Liver (tissue), 9 donors: ENCODE data around the gene RYR3. TPM values are rescaled to one million over a fixed set of nuclear protein-coding genes. Genes with fewer than 3 reads are reported as not detected.

Experiments used
- DNase-seq: peaks from one replicate; pipeline ENCODE4 v3.0.0-alpha.2; 2017; ENCODE audit warnings: low spot score
- H3K27ac ChIP-seq, 2 donors: one replicate each; pipeline ENCODE4 v1.7.0; 2013; ENCODE audit warnings: inconsistent platforms in 2 of 2, low read length in 2 of 2, control low read depth in 1 of 2, low read depth in 1 of 2, mild to moderate bottlenecking in 1 of 2
- H3K27me3 ChIP-seq, 4 donors: one replicate each; pipeline versions ENCODE4 v1.6.1 to v1.7.0; 2013; ENCODE audit warnings: low read length in 3 of 4, inconsistent platforms in 1 of 4, mild to moderate bottlenecking in 1 of 4, moderate library complexity in 1 of 4; ENCODE audit not compliant: control insufficient read depth in 4 of 4, insufficient read depth in 4 of 4
- H3K36me3 ChIP-seq, 4 donors: one replicate each; pipeline versions ENCODE4 v1.6.1 to v1.7.0; 2013; ENCODE audit warnings: low read length in 3 of 4, mild to moderate bottlenecking in 3 of 4, low read depth in 1 of 4, moderate library complexity in 1 of 4; ENCODE audit not compliant: control insufficient read depth in 4 of 4, insufficient read depth in 3 of 4
- H3K4me1 ChIP-seq, 4 donors: one replicate each; pipeline versions ENCODE4 v1.6.1 to v1.7.0; 2013; ENCODE audit warnings: low read length in 3 of 4, mild to moderate bottlenecking in 3 of 4, moderate library complexity in 1 of 4; ENCODE audit not compliant: control insufficient read depth in 4 of 4, insufficient read depth in 4 of 4
- H3K4me3 ChIP-seq, 3 donors: one replicate each; pipeline versions ENCODE4 v1.6.1 to v1.7.0; 2013; ENCODE audit warnings: low read length in 3 of 3, control low read depth in 1 of 3, low read depth in 1 of 3, mild to moderate bottlenecking in 1 of 3
- H3K9ac ChIP-seq, 2 donors: one replicate each; pipeline ENCODE4 v1.7.0; 2013; ENCODE audit warnings: low read length in 2 of 2, mild to moderate bottlenecking in 2 of 2, moderate library complexity in 2 of 2, control low read depth in 1 of 2, low read depth in 1 of 2
- H3K9me3 ChIP-seq, 4 donors: one replicate each; pipeline versions ENCODE4 v1.6.1 to v1.7.0; 2013; ENCODE audit warnings: low read length in 3 of 4; ENCODE audit not compliant: control insufficient read depth in 4 of 4
- ATF3 ChIP-seq: IDR thresholded peaks from 2 replicates; pipeline ENCODE4 v1.6.1; 2016; ENCODE audit warnings: antibody characterized with exemption
- FOXA2 ChIP-seq: IDR thresholded peaks from 2 replicates; pipeline ENCODE4 v1.6.1; 2016; ENCODE audit warnings: antibody characterized with exemption
- GABPA ChIP-seq, 2 donors: IDR thresholded peaks in 1 of 2; conservative IDR thresholded peaks in 1 of 2; 2 replicates each; pipeline ENCODE4 v1.6.1; 2016; ENCODE audit warnings: antibody characterized with exemption in 2 of 2, mild to moderate bottlenecking in 1 of 2, moderate library complexity in 1 of 2
- HNF4A ChIP-seq, 2 donors: conservative IDR thresholded peaks; 2 replicates each; pipeline ENCODE4 v1.6.1; 2016; ENCODE audit warnings: antibody characterized with exemption in 2 of 2, mild to moderate bottlenecking in 2 of 2
- HNF4G ChIP-seq: IDR thresholded peaks from 2 replicates; pipeline ENCODE4 v1.6.1; 2016; ENCODE audit warnings: antibody characterized with exemption
- JUND ChIP-seq, 2 donors: IDR thresholded peaks; 2 replicates each; pipeline ENCODE4 v1.6.1; 2016; ENCODE audit warnings: antibody characterized with exemption in 2 of 2
- NR2F2 ChIP-seq: IDR thresholded peaks from 2 replicates; pipeline ENCODE4 v1.6.1; 2016; ENCODE audit warnings: antibody characterized with exemption
- REST ChIP-seq: IDR thresholded peaks from 2 replicates; pipeline ENCODE4 v1.6.1; 2016; ENCODE audit warnings: antibody characterized with exemption, mild to moderate bottlenecking
- RXRA ChIP-seq, 2 donors: IDR thresholded peaks; 2 replicates each; pipeline ENCODE4 v1.6.1; 2017 to 2018; ENCODE audit warnings: antibody characterized with exemption in 2 of 2, mild to moderate bottlenecking in 1 of 2
- SP1 ChIP-seq: IDR thresholded peaks from 2 replicates; pipeline ENCODE4 v1.6.1; 2018; ENCODE audit warnings: antibody characterized with exemption, mild to moderate bottlenecking
- TAF1 ChIP-seq: conservative IDR thresholded peaks from 2 replicates; pipeline ENCODE4 v1.6.1; 2016; ENCODE audit warnings: antibody characterized with exemption, mild to moderate bottlenecking
- YY1 ChIP-seq: IDR thresholded peaks from 2 replicates; pipeline ENCODE4 v1.6.1; 2016; ENCODE audit warnings: antibody characterized with exemption, mild to moderate bottlenecking
- ZBTB33 ChIP-seq: IDR thresholded peaks from 2 replicates; pipeline ENCODE4 v1.6.1; 2016; ENCODE audit warnings: antibody characterized with exemption
- WGBS: extraction: QIAGEN DNeasy Blood & Tissue Kit; methylation state at CpG from one replicate; pipeline ENCODE4 v1.1.7; 2013; 5-methylcytosine and 5-hydroxymethylcytosine counted together
- polyA plus RNA-seq, 2 donors: library from polyadenylated mRNA; stranded (reverse) in 1 of 2; unstranded in 1 of 2; fragments of 200-250 nt in 1 of 2; fragments of >200 nt in 1 of 2; fragmentation: Nextera tagmentation in 1 of 2; extraction: Ambion mirVana in 1 of 2; gene quantifications; one replicate each; pipeline versions ENCODE4 v1.2.1 to v1.2.3, GENCODE V29; 2013 to 2015
- total RNA-seq, 2 donors: library from RNA; depleted of rRNA; stranded (reverse); fragments of >200 nt; gene quantifications; one replicate each; pipeline ENCODE4 v1.2.3, GENCODE V29; 2014
- TF ChIP-seq, protein P1 (sequence below): fragments of 150-350 bp; IDR thresholded peaks from 2 replicates; pipeline ENCODE4 v1.5.1; 2017; ENCODE audit warnings: improper control_type of control experiment, low read depth, low read length; ENCODE audit not compliant: missing input control
- donor health status: healthy.
- donor health status: healthy.
- donor health status: healthy.
- donor health status: healthy.
- donor health status: healthy.

RYR3 gene
- total and polyA plus RNA-seq, 4 donors = 0.01 to 1.1 (median 0.22) TPM

DNA sequence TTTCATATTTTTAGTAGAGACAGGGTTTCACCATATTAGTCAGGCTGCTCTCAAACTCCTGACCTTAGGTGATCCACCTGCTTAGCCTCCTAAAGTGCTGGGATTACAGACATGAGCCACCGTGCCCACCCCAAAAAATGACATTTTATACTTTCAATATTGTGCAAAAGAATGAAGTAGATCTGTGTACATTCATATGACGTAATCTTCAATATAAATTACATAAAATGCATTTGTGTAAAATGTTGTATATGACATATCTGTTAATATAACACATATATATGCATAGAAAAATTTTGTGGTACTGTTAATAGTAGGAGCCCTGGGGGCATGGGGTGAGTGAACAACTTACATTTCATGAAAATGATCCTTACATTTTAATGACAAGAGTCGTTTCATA is 71.7 kb downstream of the RYR3 start:
- H3K9ac ChIP-seq = no peak overlapping the region
- 82% methylated on average over 3 of the region's 3 CpGs for WGBS
- H3K4me1 ChIP-seq = no peaks in the 10 kb centered on the region
- TF ChIP-seq TAF1 (no peak), YY1 (no peak)
- no peak for DNase-seq
- no peaks in the 10 kb centered on the region for H3K9me3 ChIP-seq
- no peaks in the 10 kb centered on the region for H3K36me3 ChIP-seq
- peaks cover 0 to 4% (median 0%) of the 10 kb centered on the region in 4 donors for H3K27me3 ChIP-seq
- no peak overlapping the region for H3K27ac ChIP-seq
- H3K4me3 ChIP-seq = no peak overlapping the region

DNA sequence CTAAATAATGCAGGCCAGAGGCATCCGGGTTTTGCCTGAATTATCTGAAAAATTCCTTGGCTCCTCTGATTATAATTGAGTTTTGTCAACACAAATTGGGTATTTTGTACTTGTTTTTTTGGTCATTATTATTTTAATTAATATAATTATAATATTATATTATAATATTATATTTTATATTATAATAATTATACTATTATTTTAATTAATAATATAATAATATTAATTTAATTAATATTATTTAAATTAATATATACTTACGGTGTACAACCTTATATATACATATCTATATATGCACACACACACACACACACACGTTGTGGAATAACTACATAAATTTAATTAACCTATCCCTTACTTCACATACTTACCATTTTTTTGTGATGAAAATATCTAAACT is 73.5 kb downstream of the RYR3 start:
- WGBS = 89% methylated on average over 3 of the region's 3 CpGs
- no peaks in the 10 kb centered on the region for H3K4me1 ChIP-seq
- H3K36me3 ChIP-seq = no peaks in the 10 kb centered on the region
- H3K27ac ChIP-seq = no peak overlapping the region
- no peaks in the 10 kb centered on the region for H3K9me3 ChIP-seq
- no peak for TF ChIP-seq GABPA (IDR thresholded peaks at IDR 0.05 in 1 of 2, conservative IDR thresholded peaks at IDR 0.05 in 1 of 2)
- TF ChIP-seq NR2F2 = no peak
- no peak for TF ChIP-seq HNF4A (conservative IDR thresholded peaks at IDR 0.05)
- no peak for TF ChIP-seq ATF3
- H3K4me3 ChIP-seq = no peak overlapping the region
- H3K27me3 ChIP-seq = peaks cover 0 to 4% (median 0%) of the 10 kb centered on the region in 4 donors
- no peak for DNase-seq
- no peak overlapping the region for H3K9ac ChIP-seq

DNA sequence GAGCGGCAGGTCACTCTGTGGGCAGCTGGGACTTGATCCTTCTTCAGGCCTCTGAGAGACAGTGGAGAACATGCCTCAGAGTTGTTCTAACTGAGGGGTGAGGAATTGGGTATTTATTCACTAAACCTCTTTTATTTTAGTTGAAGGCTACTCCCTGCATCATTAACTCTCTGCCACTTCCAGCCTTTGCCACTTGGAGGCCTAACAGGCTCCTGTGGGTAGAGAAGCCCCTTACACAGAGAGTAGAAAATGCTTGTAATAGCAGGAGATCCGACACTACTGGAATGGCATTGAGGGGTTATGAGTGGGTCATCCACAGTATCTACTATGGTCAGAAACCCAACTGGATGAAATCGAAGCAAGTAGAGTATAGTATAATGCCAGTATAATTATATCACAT is 81.7 kb downstream of the RYR3 start:
- Histone ChIP-seq H3K9me3 (no peaks in the 10 kb centered on the region), H3K27me3 (peaks cover 0 to 3% (median 1%) of the 10 kb centered on the region in 4 donors), H3K4me1 (no peaks in the 10 kb centered on the region), H3K9ac (no peak overlapping the region), H3K27ac (no peak overlapping the region), H3K36me3 (no peaks in the 10 kb centered on the region), H3K4me3 (no peak overlapping the region)
- no peak for TF ChIP-seq HNF4G
- no peak for TF ChIP-seq SP1
- no peak for TF ChIP-seq RXRA (IDR thresholded peaks at IDR 0.05)
- TF ChIP-seq ZBTB33 = no peak
- no peak for TF ChIP-seq JUND (IDR thresholded peaks at IDR 0.05)
- no peak for TF ChIP-seq GABPA (IDR thresholded peaks at IDR 0.05 in 1 of 2, conservative IDR thresholded peaks at IDR 0.05 in 1 of 2)
- TF ChIP-seq REST = no peak
- no peak for TF ChIP-seq FOXA2
- TF ChIP-seq, protein P1, sequence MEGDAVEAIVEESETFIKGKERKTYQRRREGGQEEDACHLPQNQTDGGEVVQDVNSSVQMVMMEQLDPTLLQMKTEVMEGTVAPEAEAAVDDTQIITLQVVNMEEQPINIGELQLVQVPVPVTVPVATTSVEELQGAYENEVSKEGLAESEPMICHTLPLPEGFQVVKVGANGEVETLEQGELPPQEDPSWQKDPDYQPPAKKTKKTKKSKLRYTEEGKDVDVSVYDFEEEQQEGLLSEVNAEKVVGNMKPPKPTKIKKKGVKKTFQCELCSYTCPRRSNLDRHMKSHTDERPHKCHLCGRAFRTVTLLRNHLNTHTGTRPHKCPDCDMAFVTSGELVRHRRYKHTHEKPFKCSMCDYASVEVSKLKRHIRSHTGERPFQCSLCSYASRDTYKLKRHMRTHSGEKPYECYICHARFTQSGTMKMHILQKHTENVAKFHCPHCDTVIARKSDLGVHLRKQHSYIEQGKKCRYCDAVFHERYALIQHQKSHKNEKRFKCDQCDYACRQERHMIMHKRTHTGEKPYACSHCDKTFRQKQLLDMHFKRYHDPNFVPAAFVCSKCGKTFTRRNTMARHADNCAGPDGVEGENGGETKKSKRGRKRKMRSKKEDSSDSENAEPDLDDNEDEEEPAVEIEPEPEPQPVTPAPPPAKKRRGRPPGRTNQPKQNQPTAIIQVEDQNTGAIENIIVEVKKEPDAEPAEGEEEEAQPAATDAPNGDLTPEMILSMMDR = no peak
- DNase-seq = no peak
- WGBS = 89% methylated on average over 3 of the region's 3 CpGs
